Uterus (tissue), 2 donors: ENCODE measurements around the gene EPS8L2.

ENCODE experiments used
- POLR2A ChIP-seq, 2 donors: fragments of 450-650 bp; IDR thresholded peaks; one replicate each; pipeline ENCODE4 v1.6.1; 2016; ENCODE audit warnings: antibody characterized with exemption in 2 of 2, mild to moderate bottlenecking in 1 of 2, moderate library complexity in 1 of 2
- TF ChIP-seq, protein P1 (sequence below), 4 experiments: fragments of 200-600 bp in 2 of 4; fragments of 450-650 bp in 2 of 4; sonication (generic) in 2 of 4; IDR thresholded peaks; one replicate each; pipeline ENCODE4 v1.5.1; 2016 to 2019; ENCODE audit warnings: antibody characterized with exemption in 4 of 4, mild to moderate bottlenecking in 2 of 4, moderate library complexity in 1 of 4

DNA sequence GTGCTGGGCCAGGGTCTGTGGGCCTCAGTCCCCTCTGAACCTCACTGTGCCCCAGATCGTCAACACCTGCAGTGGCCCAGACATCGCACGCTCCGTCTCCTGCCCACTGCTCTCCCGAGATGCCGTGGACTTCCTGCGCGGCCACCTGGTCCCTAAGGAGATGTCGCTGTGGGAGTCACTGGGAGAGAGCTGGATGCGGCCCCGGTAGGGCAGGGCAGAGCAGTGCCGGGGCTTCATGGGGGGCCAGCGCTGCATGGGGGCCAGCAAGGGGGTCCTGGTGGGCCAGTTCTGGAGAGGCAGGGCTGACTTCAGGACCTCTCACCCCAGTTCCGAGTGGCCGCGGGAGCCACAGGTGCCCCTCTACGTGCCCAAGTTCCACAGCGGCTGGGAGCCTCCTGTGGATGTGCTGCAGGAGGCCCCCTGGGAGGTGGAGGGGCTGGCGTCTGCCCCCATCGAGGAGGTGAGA is 16.3 kb downstream of the EPS8L2 start:
- TF ChIP-seq, protein P1, sequence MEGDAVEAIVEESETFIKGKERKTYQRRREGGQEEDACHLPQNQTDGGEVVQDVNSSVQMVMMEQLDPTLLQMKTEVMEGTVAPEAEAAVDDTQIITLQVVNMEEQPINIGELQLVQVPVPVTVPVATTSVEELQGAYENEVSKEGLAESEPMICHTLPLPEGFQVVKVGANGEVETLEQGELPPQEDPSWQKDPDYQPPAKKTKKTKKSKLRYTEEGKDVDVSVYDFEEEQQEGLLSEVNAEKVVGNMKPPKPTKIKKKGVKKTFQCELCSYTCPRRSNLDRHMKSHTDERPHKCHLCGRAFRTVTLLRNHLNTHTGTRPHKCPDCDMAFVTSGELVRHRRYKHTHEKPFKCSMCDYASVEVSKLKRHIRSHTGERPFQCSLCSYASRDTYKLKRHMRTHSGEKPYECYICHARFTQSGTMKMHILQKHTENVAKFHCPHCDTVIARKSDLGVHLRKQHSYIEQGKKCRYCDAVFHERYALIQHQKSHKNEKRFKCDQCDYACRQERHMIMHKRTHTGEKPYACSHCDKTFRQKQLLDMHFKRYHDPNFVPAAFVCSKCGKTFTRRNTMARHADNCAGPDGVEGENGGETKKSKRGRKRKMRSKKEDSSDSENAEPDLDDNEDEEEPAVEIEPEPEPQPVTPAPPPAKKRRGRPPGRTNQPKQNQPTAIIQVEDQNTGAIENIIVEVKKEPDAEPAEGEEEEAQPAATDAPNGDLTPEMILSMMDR (IDR thresholded peaks at IDR 0.05), result no peak
- no peak for TF ChIP-seq POLR2A (IDR thresholded peaks at IDR 0.05)
